ENCODE data around the gene LPP.

LPP gene

GRCh38 chr3:188219147-188219546 lies 65.2 kb downstream of the LPP start:
- DNase-seq (ENCODE audit: low read depth in 1 of 2, low spot score in 1 of 2) = no peak

- no peak for DNase-seq (ENCODE audit: low read depth in 1 of 2, low spot score in 1 of 2)
Measured at GRCh38 chr3:188220097-188220788, 66.3 kb downstream of the LPP start.

- DNase-seq (ENCODE audit: low read depth in 1 of 2, low spot score in 1 of 2) = no peak
Measured at GRCh38 chr3:188220988-188221818, 67.2 kb downstream of the LPP start.

GRCh38 chr3:188223936-188224335 lies 70.0 kb downstream of the LPP start:
- no peak for DNase-seq (ENCODE audit: low read depth in 1 of 2, low spot score in 1 of 2)

GRCh38 chr3:188227442-188227841 lies 73.5 kb downstream of the LPP start:
- DNase-seq (ENCODE audit: low read depth in 1 of 2, low spot score in 1 of 2) = no peak

GRCh38 chr3:188229177-188229576 lies 75.2 kb downstream of the LPP start:
- no peak for DNase-seq (ENCODE audit: low read depth in 1 of 2, low spot score in 1 of 2)

- DNase-seq (ENCODE audit: low read depth in 1 of 2, low spot score in 1 of 2) = no peak
Measured at GRCh38 chr3:188229726-188230125, 75.8 kb downstream of the LPP start.

- no peak for DNase-seq (ENCODE audit: low read depth in 1 of 2, low spot score in 1 of 2)
Measured at GRCh38 chr3:188230962-188231361, 77.0 kb downstream of the LPP start.

- DNase-seq (ENCODE audit: low read depth in 1 of 2, low spot score in 1 of 2) = no peak
Measured at GRCh38 chr3:188231456-188231855, 77.5 kb downstream of the LPP start.

GRCh38 chr3:188232656-188233055 lies 78.7 kb downstream of the LPP start:
- no peak for DNase-seq (ENCODE audit: low read depth in 1 of 2, low spot score in 1 of 2)

GRCh38 chr3:188233320-188233719 lies 79.4 kb downstream of the LPP start:
- no peak for DNase-seq (ENCODE audit: low read depth in 1 of 2, low spot score in 1 of 2)

GRCh38 chr3:188234132-188234531 lies 80.2 kb downstream of the LPP start:
- DNase-seq (ENCODE audit: low read depth in 1 of 2, low spot score in 1 of 2) = no peak

- DNase-seq (ENCODE audit: low read depth in 1 of 2, low spot score in 1 of 2) = no peak
Measured at GRCh38 chr3:188236271-188236670, 82.3 kb downstream of the LPP start.

GRCh38 chr3:188239035-188239434 lies 85.1 kb downstream of the LPP start:
- DNase-seq (ENCODE audit: low read depth in 1 of 2, low spot score in 1 of 2) = no peak

GRCh38 chr3:188239577-188239976 lies 85.6 kb downstream of the LPP start:
- DNase-seq (ENCODE audit: low read depth in 1 of 2, low spot score in 1 of 2) = no peak

- DNase-seq (ENCODE audit: low read depth in 1 of 2, low spot score in 1 of 2) = no peak
Measured at GRCh38 chr3:188240189-188240981, 86.4 kb downstream of the LPP start.

- no peak for DNase-seq (ENCODE audit: low read depth in 1 of 2, low spot score in 1 of 2)
Measured at GRCh38 chr3:188241072-188241471, 87.1 kb downstream of the LPP start.

GRCh38 chr3:188241883-188242282 lies 87.9 kb downstream of the LPP start:
- DNase-seq (ENCODE audit: low read depth in 1 of 2, low spot score in 1 of 2) = no peak

GRCh38 chr3:188242436-188243123 lies 88.6 kb downstream of the LPP start:
- DNase-seq (ENCODE audit: low read depth in 1 of 2, low spot score in 1 of 2) = no peak

GRCh38 chr3:188243124-188243795 lies 89.3 kb downstream of the LPP start:
- DNase-seq (ENCODE audit: low read depth in 1 of 2, low spot score in 1 of 2) = no peak
